Measurements from ENCODE around the gene TSPAN19.

GRCh38 chr12:85060916-85061315, 24.8 kb upstream of the TSPAN19 start:
- no peak for TF ChIP-seq JUND (IDR thresholded peaks at IDR 0.05)
- TF ChIP-seq, protein P1, sequence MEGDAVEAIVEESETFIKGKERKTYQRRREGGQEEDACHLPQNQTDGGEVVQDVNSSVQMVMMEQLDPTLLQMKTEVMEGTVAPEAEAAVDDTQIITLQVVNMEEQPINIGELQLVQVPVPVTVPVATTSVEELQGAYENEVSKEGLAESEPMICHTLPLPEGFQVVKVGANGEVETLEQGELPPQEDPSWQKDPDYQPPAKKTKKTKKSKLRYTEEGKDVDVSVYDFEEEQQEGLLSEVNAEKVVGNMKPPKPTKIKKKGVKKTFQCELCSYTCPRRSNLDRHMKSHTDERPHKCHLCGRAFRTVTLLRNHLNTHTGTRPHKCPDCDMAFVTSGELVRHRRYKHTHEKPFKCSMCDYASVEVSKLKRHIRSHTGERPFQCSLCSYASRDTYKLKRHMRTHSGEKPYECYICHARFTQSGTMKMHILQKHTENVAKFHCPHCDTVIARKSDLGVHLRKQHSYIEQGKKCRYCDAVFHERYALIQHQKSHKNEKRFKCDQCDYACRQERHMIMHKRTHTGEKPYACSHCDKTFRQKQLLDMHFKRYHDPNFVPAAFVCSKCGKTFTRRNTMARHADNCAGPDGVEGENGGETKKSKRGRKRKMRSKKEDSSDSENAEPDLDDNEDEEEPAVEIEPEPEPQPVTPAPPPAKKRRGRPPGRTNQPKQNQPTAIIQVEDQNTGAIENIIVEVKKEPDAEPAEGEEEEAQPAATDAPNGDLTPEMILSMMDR (IDR thresholded peaks at IDR 0.05 in 2 of 3, conservative IDR thresholded peaks at IDR 0.05 in 1 of 3; ENCODE audit: borderline replicate concordance in 1 of 3, insufficient read depth in 1 of 3, low read depth in 2 of 3, low read length in 2 of 3) = no peak
- TF ChIP-seq EZH2 (IDR thresholded peaks at IDR 0.05) = no peak
- TF ChIP-seq EGR1 (IDR thresholded peaks at IDR 0.05; ENCODE audit: low read depth) = no peak
- no peak for TF ChIP-seq TCF7L2 (IDR thresholded peaks at IDR 0.05; ENCODE audit: borderline replicate concordance, extremely low read depth, insufficient read depth, insufficient read length)
- TF ChIP-seq POLR2A (IDR thresholded peaks at IDR 0.05; ENCODE audit: borderline replicate concordance, extremely low read depth, insufficient read depth, insufficient read length) = no peak
- TF ChIP-seq POLR2AphosphoS5 (IDR thresholded peaks at IDR 0.05; ENCODE audit: low read depth, low read length) = no peak
- no peak for TF ChIP-seq REST (IDR thresholded peaks at IDR 0.05; ENCODE audit: low read depth)
- TF ChIP-seq SIN3A (IDR thresholded peaks at IDR 0.05; ENCODE audit: low read depth) = no peak
- no peak for TF ChIP-seq ZNF274 (IDR thresholded peaks at IDR 0.05; ENCODE audit: low read depth, low read length)
- no peak for TF ChIP-seq YY1 (IDR thresholded peaks at IDR 0.05; ENCODE audit: extremely low read depth, insufficient replicate concordance, low read depth, low read length)
